ENCODE results near the gene PTDSS2. TPM values are rescaled to one million over a fixed set of nuclear protein-coding genes. Genes with fewer than 3 reads are reported as not detected.

Gene PTDSS2
- total and polyA plus RNA-seq, 2 experiments from 2014 or later: 22.7 to 145 TPM

- H3K4me1 Mint-ChIP-seq: no peaks in the 10 kb centered on the region
- peaks cover 10% of the 10 kb centered on the region for H3K36me3 Mint-ChIP-seq (ENCODE audit: low read depth)
- TF ChIP-seq JUNB (IDR thresholded peaks at IDR 0.05; ENCODE audit: unreplicated experiment): no peak
- TF ChIP-seq CREB1 (CRISPR knock-in tag; IDR thresholded peaks at IDR 0.05; ENCODE audit: low read depth): no peak
- no peak for TF ChIP-seq NANOG (IDR thresholded peaks at IDR 0.05; ENCODE audit: borderline replicate concordance)
- TF ChIP-seq ZNF331 (CRISPR knock-in tag; IDR thresholded peaks at IDR 0.05; ENCODE audit: low read depth): no peak
- TF ChIP-seq ZNF114 (CRISPR knock-in tag; IDR thresholded peaks at IDR 0.05): no peak
- TF ChIP-seq EZH2phosphoT487 (IDR thresholded peaks at IDR 0.05; ENCODE audit: unreplicated experiment): no peak
- TF ChIP-seq, protein P1, sequence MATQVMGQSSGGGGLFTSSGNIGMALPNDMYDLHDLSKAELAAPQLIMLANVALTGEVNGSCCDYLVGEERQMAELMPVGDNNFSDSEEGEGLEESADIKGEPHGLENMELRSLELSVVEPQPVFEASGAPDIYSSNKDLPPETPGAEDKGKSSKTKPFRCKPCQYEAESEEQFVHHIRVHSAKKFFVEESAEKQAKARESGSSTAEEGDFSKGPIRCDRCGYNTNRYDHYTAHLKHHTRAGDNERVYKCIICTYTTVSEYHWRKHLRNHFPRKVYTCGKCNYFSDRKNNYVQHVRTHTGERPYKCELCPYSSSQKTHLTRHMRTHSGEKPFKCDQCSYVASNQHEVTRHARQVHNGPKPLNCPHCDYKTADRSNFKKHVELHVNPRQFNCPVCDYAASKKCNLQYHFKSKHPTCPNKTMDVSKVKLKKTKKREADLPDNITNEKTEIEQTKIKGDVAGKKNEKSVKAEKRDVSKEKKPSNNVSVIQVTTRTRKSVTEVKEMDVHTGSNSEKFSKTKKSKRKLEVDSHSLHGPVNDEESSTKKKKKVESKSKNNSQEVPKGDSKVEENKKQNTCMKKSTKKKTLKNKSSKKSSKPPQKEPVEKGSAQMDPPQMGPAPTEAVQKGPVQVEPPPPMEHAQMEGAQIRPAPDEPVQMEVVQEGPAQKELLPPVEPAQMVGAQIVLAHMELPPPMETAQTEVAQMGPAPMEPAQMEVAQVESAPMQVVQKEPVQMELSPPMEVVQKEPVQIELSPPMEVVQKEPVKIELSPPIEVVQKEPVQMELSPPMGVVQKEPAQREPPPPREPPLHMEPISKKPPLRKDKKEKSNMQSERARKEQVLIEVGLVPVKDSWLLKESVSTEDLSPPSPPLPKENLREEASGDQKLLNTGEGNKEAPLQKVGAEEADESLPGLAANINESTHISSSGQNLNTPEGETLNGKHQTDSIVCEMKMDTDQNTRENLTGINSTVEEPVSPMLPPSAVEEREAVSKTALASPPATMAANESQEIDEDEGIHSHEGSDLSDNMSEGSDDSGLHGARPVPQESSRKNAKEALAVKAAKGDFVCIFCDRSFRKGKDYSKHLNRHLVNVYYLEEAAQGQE (IDR thresholded peaks at IDR 0.05; ENCODE audit: unreplicated experiment): no peak
- TF ChIP-seq ZNF462 (CRISPR knock-in tag; IDR thresholded peaks at IDR 0.05): no peak
- no peak for TF ChIP-seq STAT1 (IDR thresholded peaks at IDR 0.05; ENCODE audit: unreplicated experiment)
- TF ChIP-seq EZH2 (IDR thresholded peaks at IDR 0.05; ENCODE audit: low read depth, unreplicated experiment): no peak
- TF ChIP-seq, protein P2, sequence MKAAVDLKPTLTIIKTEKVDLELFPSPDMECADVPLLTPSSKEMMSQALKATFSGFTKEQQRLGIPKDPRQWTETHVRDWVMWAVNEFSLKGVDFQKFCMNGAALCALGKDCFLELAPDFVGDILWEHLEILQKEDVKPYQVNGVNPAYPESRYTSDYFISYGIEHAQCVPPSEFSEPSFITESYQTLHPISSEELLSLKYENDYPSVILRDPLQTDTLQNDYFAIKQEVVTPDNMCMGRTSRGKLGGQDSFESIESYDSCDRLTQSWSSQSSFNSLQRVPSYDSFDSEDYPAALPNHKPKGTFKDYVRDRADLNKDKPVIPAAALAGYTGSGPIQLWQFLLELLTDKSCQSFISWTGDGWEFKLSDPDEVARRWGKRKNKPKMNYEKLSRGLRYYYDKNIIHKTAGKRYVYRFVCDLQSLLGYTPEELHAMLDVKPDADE (IDR thresholded peaks at IDR 0.05): no peak
- no peak for TF ChIP-seq POLR2AphosphoS5 (IDR thresholded peaks at IDR 0.05; ENCODE audit: low read depth)
- Histone ChIP-seq H3K9me2 (ENCODE audit: insufficient read depth) (0 out of 2 replicates have a peak, but pooled peaks cover 3% of the 10 kb centered on the region), H3F3A (replicated peaks; ENCODE audit: low read depth) (no peaks in the 10 kb centered on the region), H3K27me3 (ENCODE audit: insufficient read depth) (no peaks in the 10 kb centered on the region), H3K4me1 (ENCODE audit: insufficient read depth) (no peaks in the 10 kb centered on the region), H3K4me2 (no peak overlapping the region), H3K27ac (ENCODE audit: low read depth) (no peak overlapping the region), H4K20me1 (replicated peaks; ENCODE audit: insufficient read depth) (no peaks in the 10 kb centered on the region), H3K79me2 (replicated peaks; ENCODE audit: insufficient read depth) (no peaks in the 10 kb centered on the region), H2AFZ (no peak overlapping the region), H3K36me3 (ENCODE audit: insufficient read depth) (no peaks in the 10 kb centered on the region), H3K4me3 (no peak overlapping the region)
- H3K9me3 Mint-ChIP-seq: peaks cover 3% of the 10 kb centered on the region; the same call in 2 of the 3 replicates
- no peak overlapping the region for H3K27ac Mint-ChIP-seq
- H3K27me3 Mint-ChIP-seq (ENCODE audit: insufficient read depth, low read depth, poor library complexity): peaks cover 11% of the 10 kb centered on the region
- ATAC-seq (no peak), DNase-seq (ENCODE audit: low spot score) (no peak)
- no peak overlapping the region for H3K4me3 Mint-ChIP-seq
These were observed 79.0 kb downstream of the PTDSS2 start for GRCh38 chr11:528815-529727.

All from GM23338 (cell line).